Stimulated activated CD8-positive, alpha-beta memory T cell treated with anti-CD3 and anti-CD28 coated beads, Interleukin-12 subunit alpha, Interleukin-12 subunit beta, amount 100 ng/mL, for 1 hour (primary cell): ENCODE results near the gene ANXA6.
A peak's percentile ranks its signal among the peaks of the same experiment; 100 is the strongest.
"Not testable (repeated sequence)": the region's sequence is repeated elsewhere in the genome, so short reads cannot be mapped to it uniquely, and the experiment has no call there.

Source experiments
- DNase-seq: peaks from one replicate; pipeline ENCODE4 v3.0.0-alpha.2; 2020; ENCODE audit warnings: low read depth

The ANXA6 gene

GRCh38 chr5:151181818-151182523 is 24.4 kb upstream of the ANXA6 start:
- no peak for DNase-seq

- DNase-seq, result no peak
Observed at GRCh38 chr5:151180291-151180690, 22.7 kb upstream of the ANXA6 start.

- DNase-seq, result no peak
Observed at GRCh38 chr5:151179489-151179840, 21.9 kb upstream of the ANXA6 start.

GRCh38 chr5:151178777-151179488 is 21.4 kb upstream of the ANXA6 start:
- DNase-seq, result no peak

GRCh38 chr5:151178372-151178771 is 20.8 kb upstream of the ANXA6 start:
- no peak for DNase-seq

- DNase-seq, result not testable (repeated sequence)
Observed at GRCh38 chr5:151176268-151176667, 18.7 kb upstream of the ANXA6 start.

GRCh38 chr5:151174612-151175101 is 17.1 kb upstream of the ANXA6 start:
- no peak for DNase-seq

GRCh38 chr5:151173711-151174611 is 16.4 kb upstream of the ANXA6 start:
- no peak for DNase-seq

- DNase-seq, result no peak
Observed at GRCh38 chr5:151171529-151171928, 13.9 kb upstream of the ANXA6 start.

GRCh38 chr5:151168602-151169344 is 11.2 kb upstream of the ANXA6 start:
- DNase-seq, result no peak

GRCh38 chr5:151167022-151167421 is 9.4 kb upstream of the ANXA6 start:
- DNase-seq, result no peak

- peak; percentile 70 for DNase-seq
Observed at GRCh38 chr5:151164687-151165392, 7.3 kb upstream of the ANXA6 start.

- no peak for DNase-seq
Observed at GRCh38 chr5:151162776-151163175, 5.2 kb upstream of the ANXA6 start.

- DNase-seq, result no peak
Observed at GRCh38 chr5:151159649-151160373, 2.2 kb upstream of the ANXA6 start.

- no peak for DNase-seq
Observed at GRCh38 chr5:151158287-151158661, 695 bp upstream of the ANXA6 start.

- DNase-seq, result no peak
Observed at GRCh38 chr5:151156507-151157420, 815 bp downstream of the ANXA6 start.

GRCh38 chr5:151155775-151156506 is 1.6 kb downstream of the ANXA6 start:
- no peak for DNase-seq

GRCh38 chr5:151154931-151155774 is 2.4 kb downstream of the ANXA6 start:
- DNase-seq, result peak; percentile 55
